HG02763 (cell line): ENCODE data around the gene MTUS2.
"Not testable (repeated sequence)": the region's sequence is repeated elsewhere in the genome, so short reads cannot be mapped to it uniquely, and the experiment has no call there.

Experiments
- ATAC-seq: cut with Tn5 transposase; IDR thresholded peaks from one replicate; pipeline ENCODE4 v1.9.1; 2021; ENCODE audit warnings: mild to moderate bottlenecking, moderate library complexity; ENCODE audit not compliant: unreplicated experiment

Gene MTUS2

GRCh38 chr13:29210676-29211075 is 390.5 kb downstream of the MTUS2 start:
- no peak for ATAC-seq

- ATAC-seq = not testable (repeated sequence)
Observed at GRCh38 chr13:29211162-29211561, 391.0 kb downstream of the MTUS2 start.

GRCh38 chr13:29222458-29222857 is 402.3 kb downstream of the MTUS2 start:
- no peak for ATAC-seq

DNA sequence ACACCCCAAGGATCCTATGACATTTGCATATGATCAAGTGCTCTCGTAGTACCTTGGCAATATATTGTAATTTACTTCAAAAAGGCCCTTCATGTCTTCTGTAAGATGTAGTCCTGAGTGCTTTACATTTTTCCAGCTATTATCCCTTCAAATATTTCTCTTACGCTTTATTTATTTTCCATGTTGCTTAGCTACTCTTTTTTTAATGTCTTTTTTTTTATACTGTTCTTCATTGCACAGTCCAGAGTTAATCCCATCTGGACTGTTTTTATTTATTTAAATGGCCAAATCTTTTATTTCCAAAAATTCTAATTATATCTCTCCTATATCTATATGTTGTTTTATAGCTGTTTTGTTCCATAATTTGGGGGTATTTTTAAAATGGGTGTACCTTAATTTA is 404.1 kb downstream of the MTUS2 start:
- no peak for ATAC-seq

- no peak for ATAC-seq
Observed at GRCh38 chr13:29227576-29227975, 407.4 kb downstream of the MTUS2 start.

- ATAC-seq = no peak
Observed at GRCh38 chr13:29230299-29230845, 410.2 kb downstream of the MTUS2 start.

- ATAC-seq = no peak
Observed at GRCh38 chr13:29239653-29240525, 419.8 kb downstream of the MTUS2 start.

DNA sequence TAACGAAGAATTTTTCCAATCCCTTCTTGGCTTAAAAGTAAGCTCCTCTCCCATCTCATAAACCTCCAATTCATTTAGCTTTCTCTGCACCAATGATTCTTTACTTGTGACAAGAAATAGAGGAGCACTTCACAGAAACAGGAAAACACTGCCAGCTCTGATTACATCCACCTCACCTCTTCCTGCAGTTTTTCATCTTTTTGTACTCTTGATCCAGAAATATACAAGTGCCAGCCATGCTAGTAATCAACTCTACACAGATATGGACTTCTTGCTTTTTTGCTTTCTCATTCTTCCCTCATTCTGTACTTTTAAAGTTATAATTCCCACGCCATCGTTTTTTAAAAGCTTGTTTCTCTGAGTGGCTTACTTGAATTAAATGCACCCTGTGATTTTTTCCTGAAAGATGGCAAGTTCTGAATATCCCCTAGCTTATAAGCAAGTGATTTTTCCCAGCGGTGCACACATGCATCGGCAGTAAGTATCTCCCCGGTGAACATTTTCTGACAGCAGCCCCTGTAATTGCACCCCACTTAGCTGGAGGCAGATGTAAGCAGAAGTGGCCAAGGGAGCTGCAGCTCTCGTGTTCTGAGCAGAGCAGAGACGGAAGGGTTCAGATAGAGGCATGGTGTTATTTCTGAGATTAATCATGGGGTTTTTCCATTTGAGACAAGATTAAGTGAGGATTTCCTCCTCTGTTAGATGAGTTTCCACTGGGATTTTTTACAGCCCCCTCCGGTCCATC is 434.7 kb downstream of the MTUS2 start:
- ATAC-seq = no peak

- ATAC-seq = no peak
Observed at GRCh38 chr13:29255567-29255966, 435.4 kb downstream of the MTUS2 start.

DNA sequence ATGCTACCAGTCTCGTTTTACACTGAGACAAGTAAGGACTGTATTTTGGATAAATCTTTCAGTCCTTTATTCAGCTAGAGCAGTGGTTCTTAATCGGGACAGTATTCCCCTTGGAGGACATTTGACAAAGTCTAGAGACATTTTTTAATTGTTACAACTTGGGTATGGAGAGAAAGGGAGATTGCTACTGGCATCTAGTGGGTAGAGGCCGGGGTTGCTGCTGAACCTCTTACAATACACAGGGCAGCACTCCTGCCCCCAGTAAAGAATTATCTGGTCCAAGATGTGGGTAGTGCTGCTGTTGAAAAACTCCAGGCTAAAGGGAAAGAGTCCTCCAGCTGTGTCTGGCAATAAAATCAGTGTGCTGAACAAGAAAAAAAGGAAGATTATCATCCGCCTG is 440.5 kb downstream of the MTUS2 start:
- ATAC-seq = no peak

DNA sequence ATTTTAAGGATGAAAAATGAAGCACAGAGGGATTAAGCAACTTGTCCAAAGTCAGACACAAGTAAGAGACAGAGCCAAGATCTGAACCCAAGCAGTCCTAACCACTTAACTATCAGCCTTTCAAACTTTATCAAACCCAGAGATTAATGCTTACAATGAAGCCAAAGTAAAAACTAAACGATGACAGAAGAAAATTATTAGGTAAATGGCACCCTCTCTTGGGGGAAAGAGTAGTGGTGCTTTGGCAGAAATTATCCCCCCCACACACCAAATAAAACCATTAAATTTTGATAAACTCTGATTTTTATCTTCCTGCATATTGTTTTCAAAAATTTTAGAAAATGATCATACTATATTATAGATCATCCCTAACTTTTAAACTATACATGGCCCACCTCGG is 446.1 kb downstream of the MTUS2 start:
- ATAC-seq = no peak

- ATAC-seq = no peak
Observed at GRCh38 chr13:29266756-29267733, 446.9 kb downstream of the MTUS2 start.

DNA sequence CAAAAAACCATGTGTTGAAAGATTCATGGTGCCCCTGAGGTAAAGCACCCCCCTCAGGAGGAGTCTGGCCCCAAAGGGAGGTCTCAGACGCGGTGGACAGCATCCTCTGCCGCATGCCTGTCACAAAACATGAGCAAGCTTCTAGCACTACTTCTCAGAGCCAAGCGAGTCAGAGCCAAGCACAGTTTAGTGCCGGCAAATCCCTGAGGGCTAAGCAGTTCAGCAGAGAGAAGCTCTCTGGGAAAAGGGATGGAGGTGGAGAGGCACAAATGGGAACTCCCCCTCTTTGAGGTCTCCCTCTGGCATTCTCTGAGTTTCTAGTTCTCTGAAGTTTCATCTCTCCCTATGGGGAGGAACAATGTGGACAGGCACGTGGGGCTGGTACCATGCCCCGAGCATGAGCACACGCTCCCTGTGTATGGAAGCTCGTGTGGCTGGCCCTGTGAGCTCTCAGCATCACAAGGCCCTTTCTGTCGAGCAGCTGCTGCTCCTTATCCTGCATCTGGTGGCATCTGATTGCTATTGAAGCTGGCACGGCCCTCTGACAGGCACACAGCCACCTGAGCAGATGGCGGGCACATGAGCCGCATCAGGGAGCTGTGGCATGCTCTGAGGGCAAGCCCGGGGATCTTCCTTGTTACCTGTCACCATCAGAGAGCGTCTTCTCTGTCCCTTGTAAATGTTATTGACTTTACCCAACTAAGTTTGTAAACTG is 450.3 kb downstream of the MTUS2 start:
- ATAC-seq = no peak

- ATAC-seq = no peak
Observed at GRCh38 chr13:29271606-29272005, 451.5 kb downstream of the MTUS2 start.

DNA sequence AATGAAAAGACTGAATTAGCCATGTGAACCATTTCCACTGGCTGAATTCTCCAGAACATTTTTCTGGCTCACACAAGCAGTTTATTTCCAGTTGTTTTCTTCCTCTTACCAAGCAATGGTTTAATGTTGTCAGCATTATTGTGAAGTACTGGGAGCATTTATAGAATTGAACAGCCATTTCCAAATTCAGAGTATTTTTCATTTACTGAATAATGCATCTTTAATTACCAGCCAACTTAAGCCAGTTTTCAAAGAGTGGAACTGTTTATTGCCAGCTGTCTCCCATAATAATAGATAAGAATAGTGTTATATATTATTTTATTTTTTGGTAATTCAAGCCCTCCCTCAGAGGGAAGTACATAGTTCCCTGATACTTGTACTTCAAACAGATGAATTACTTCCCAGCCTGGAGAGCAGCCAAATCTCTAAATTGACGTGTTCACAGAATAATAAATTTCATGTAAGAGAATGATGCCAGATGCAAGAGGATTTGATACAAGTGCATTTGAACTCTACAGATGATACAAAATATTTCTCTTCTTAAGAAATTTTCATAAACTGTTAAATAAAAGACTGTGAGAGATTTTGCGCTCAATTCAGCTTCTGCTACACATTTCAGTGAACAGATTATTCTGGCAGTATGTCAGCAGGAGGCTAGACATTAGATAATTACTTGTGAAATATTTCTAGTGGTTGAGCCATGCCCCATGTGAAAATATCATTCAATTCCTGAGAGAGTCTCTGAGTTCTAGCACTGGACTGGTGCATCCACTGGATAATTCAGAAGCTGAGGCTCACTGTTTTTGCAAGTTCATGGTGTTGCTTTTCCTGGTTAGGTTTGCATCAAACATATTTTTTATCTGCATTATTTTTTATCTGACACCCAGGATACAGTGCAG is 459.5 kb downstream of the MTUS2 start:
- no peak for ATAC-seq

GRCh38 chr13:29281932-29282495 is 461.9 kb downstream of the MTUS2 start:
- ATAC-seq = no peak

DNA sequence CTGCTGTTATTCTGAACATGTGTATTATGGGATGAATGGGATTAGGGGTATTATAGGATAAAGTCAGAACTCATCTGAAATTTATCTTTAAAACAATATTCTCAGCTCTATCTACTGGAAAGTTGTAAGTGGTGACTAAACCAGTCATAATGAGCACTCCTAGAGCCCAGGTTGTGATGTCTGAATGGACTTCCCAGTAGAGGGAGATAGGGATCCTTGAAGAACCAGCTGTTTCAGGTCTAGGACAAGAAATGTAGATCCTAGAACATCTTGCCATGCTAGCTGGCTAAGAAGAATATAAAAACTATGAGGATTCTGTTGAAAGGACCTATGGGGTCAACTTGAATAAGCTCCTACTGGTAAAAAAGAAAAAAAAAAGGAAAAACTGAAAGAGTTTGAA is 464.6 kb downstream of the MTUS2 start:
- no peak for ATAC-seq

DNA sequence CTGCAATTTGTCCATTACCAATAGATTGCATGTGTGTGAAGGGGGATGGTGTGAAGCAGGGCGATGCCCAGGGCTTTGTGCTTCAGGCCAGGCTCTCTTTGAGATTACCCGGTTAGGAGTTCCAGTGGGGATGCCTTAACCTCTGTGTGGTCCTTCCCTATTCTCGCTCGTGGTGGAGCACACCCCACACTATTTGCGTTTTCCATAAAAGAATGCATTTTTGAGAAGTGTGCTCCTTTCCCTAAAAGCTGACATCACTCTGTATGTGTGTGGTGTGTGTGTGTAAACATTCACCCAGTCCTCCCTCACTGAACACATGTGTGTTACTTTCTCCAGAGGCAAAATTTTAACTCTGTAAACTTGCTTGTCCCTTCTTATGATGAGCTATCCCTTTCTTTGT is 467.1 kb downstream of the MTUS2 start:
- no peak for ATAC-seq

DNA sequence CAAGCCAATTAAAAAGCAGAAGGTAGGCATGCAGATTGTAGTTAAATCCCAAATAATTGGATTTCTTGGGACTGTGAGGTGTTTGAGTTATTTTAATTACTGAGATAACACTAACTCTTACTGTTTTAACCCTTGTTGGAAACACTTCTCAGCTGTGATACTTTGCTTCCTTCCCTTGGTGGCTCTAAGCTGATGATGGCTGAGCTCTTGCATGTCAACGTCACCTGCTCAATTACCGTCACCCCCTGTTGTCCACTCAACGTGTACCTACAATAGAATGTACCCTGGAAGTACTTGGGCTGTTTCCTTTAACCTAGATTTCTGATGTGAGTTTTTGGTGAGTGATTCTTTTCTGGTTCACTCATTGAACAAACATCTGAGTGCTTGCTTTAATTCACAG is 471.9 kb downstream of the MTUS2 start:
- ATAC-seq = no peak
